Pancreas (tissue), 10 donors: Measurements from ENCODE around the gene AUTS2. TPM values are rescaled to one million over a fixed set of nuclear protein-coding genes. Genes with fewer than 3 reads are reported as not detected.

Source experiments
- ATAC-seq, 4 donors: fragments of 200-7000 bp; cut with Tn5 transposase; one replicate each; pipeline versions ENCODE4 v1.8.0 to v1.9.1; 2020; ENCODE audit warnings: mild to moderate bottlenecking in 4 of 4, moderate library complexity in 4 of 4
- DNase-seq, 6 donors: peaks; one replicate each; pipeline ENCODE4 v3.0.0-alpha.2; 2020
- FAIRE-seq: peaks from 2 replicates; lab custom pipeline; 2012; peaks lifted over from hg19 to GRCh38; lab: Jason Lieb, UNC
- H3K27ac ChIP-seq, 4 donors: fragments of 200-600 bp; sonication (generic); 1 replicate in 3 of 4; 2 replicates in 1 of 4; pipeline versions ENCODE4 v1.5.0 to v1.8.0; 2020
- H3K27me3 ChIP-seq, 4 donors: fragments of 200-600 bp; one replicate each; pipeline ENCODE4 v1.8.0; 2021
- H3K36me3 ChIP-seq, 3 donors: fragments of 200-600 bp; sonication (generic) in 1 of 3; one replicate each; pipeline versions ENCODE4 v1.5.0 to v1.8.0; 2020 to 2021
- H3K4me1 ChIP-seq, 3 donors: fragments of 200-600 bp; one replicate each; pipeline ENCODE4 v1.8.0; 2021
- H3K4me3 ChIP-seq, 4 donors: fragments of 200-600 bp; sonication (generic) in 2 of 4; one replicate each; pipeline versions ENCODE4 v1.5.0 to v1.8.0; 2020 to 2021
- H3K9me3 ChIP-seq, 4 donors: fragments of 200-600 bp; one replicate each; pipeline ENCODE4 v1.8.0; 2021
- CTCF ChIP-seq, 4 donors: fragments of 200-600 bp; sonication (generic) in 3 of 4; IDR thresholded peaks; one replicate each; pipeline versions ENCODE4 v1.5.0 to v1.8.0; 2021; ENCODE audit warnings: antibody characterized with exemption in 4 of 4
- WGBS, 2 donors: extraction: QIAGEN DNeasy Blood & Tissue Kit; methylation state at CpG; one replicate each; pipeline ENCODE4 v1.1.7; 2013; 5-methylcytosine and 5-hydroxymethylcytosine counted together
- intact Hi-C, 3 donors: fragments of 100-400 bp; cut with DNase I; formaldehyde crosslinking; loops; one replicate each; pipeline versions ENCODE4 v1.11.1 to v1.14.2; 2022
- polyA plus RNA-seq, 2 donors: library from polyadenylated mRNA; stranded (reverse); fragments of 200-250 nt; gene quantifications; one replicate each; pipeline ENCODE4 v1.2.3, GENCODE V29; 2013
- total RNA-seq, 6 donors: library from RNA; stranded (reverse); fragmentation: NEBNext Ultra II Directional in 4 of 6; extraction: Animal tissue kit (Norgen Biotek cat#: 25700) in 4 of 6; gene quantifications; one replicate each; pipeline versions ENCODE4 v1.2.1 to v1.2.4, GENCODE V29; 2021 to 2023
- donor health status: healthy with polysubstance abuse.
- donor health status: DM: no; HTN: no; CAD: no; lungs with moderate emphysema.
- donor health status: DM: no; HTN: no; CAD: no.
- donor health status: control.
- donor health status: control.
- donor health status: Bipolar disorder and iron deficiency.
- donor health status: DM: yes; HTN: yes; CAD: no.
- donor health status: DM: no; HTN: no; CAD: no.
- donor health status: DM: no; HTN: no; CAD: no.
- donor health status: DM: yes; HTN: yes; CAD: no.

Gene AUTS2
- total and polyA plus RNA-seq, 8 donors: 5.8 to 16.8 (median 9.9) TPM

GRCh38 chr7:70463352-70463938 lies 865.2 kb downstream of the AUTS2 start:
- no peaks in the 10 kb centered on the region for H3K27me3 ChIP-seq
- H3K36me3 ChIP-seq: no peaks in the 10 kb centered on the region
- no peak overlapping the region for H3K4me3 ChIP-seq
- WGBS, 2 donors: 16 to 19% methylated on average over 5 of the region's 5 CpGs
- TF ChIP-seq CTCF (IDR thresholded peaks at IDR 0.05): no peak
- H3K27ac ChIP-seq: no peak overlapping the region
- no peaks in the 10 kb centered on the region for H3K9me3 ChIP-seq
- H3K4me1 ChIP-seq: peaks cover 6 to 9% (median 7%) of the 10 kb centered on the region in 3 donors
- FAIRE-seq (no peak), ATAC-seq (peak; percentile 51 to 86 (median 66)), DNase-seq (no peak)
- intact Hi-C loops: no loop called here

GRCh38 chr7:70466725-70467364 lies 868.6 kb downstream of the AUTS2 start:
- DNase-seq: no peak
- TF ChIP-seq CTCF (IDR thresholded peaks at IDR 0.05): no peak
- Histone ChIP-seq H3K9me3 (no peaks in the 10 kb centered on the region), H3K36me3 (no peaks in the 10 kb centered on the region), H3K4me1 (peaks cover 6 to 9% (median 7%) of the 10 kb centered on the region in 3 donors), H3K27ac (no peak overlapping the region), H3K27me3 (no peaks in the 10 kb centered on the region), H3K4me3 (no peak overlapping the region)
- no peak for FAIRE-seq
- WGBS, 2 donors: 60 to 76% methylated on average over 5 of the region's 5 CpGs
- intact Hi-C loops: no loop called here
- ATAC-seq: no peak

GRCh38 chr7:70470746-70471145 lies 872.5 kb downstream of the AUTS2 start:
- no peak for TF ChIP-seq CTCF (IDR thresholded peaks at IDR 0.05)
- DNase-seq (no peak), FAIRE-seq (no peak), ATAC-seq (no peak)
- H3K36me3 ChIP-seq: no peaks in the 10 kb centered on the region
- WGBS, 2 donors: 77 to 85% methylated on average over 10 of the region's 10 CpGs
- no peak overlapping the region for H3K4me3 ChIP-seq
- H3K27me3 ChIP-seq: no peaks in the 10 kb centered on the region
- no peak overlapping the region for H3K27ac ChIP-seq
- H3K4me1 ChIP-seq: no peaks in the 10 kb centered on the region
- intact Hi-C loops: no loop called here
- no peaks in the 10 kb centered on the region for H3K9me3 ChIP-seq

- DNase-seq: no peak
- H3K4me1 ChIP-seq: no peaks in the 10 kb centered on the region
- no peaks in the 10 kb centered on the region for H3K9me3 ChIP-seq
- WGBS, 2 donors: 76 to 90% methylated on average over 9 of the region's 9 CpGs
- H3K27ac ChIP-seq: no peak overlapping the region
- no peaks in the 10 kb centered on the region for H3K27me3 ChIP-seq
- no peak overlapping the region for H3K4me3 ChIP-seq
- ATAC-seq: no peak
- intact Hi-C loops: no loop called here
- no peak for FAIRE-seq
- TF ChIP-seq CTCF (IDR thresholded peaks at IDR 0.05): no peak
- no peaks in the 10 kb centered on the region for H3K36me3 ChIP-seq
These were observed 874.4 kb downstream of the AUTS2 start for GRCh38 chr7:70472601-70473237.
